ENCODE results near the gene PDZD2.

The PDZD2 gene

GRCh38 chr5:31983851-31984250, 344.9 kb downstream of the PDZD2 start:
- in situ Hi-C loops (cut with MboI; ENCODE audit: low sequenced_read_pairs, unreplicated experiment) = no loop called here

DNA sequence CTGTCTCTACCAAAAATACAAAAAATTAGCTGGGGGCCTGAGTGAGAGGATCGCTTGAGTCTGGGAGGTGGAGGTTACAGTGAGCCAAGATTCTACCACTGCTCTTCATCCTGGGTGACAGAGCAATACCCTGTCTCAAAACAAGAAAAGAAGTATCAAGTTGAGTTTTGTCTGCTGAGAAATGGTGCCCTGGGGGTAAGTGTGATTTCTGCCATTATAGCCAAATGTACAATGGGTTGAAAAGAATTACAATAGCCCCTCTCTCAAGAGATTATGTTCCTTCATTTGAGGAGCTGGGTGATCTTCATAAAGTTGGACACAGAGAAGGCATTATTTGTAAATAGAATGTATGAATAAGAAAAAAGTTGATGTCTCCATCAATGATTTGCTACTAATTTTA, 345.8 kb downstream of the PDZD2 start:
- in situ Hi-C loops (cut with MboI; ENCODE audit: low sequenced_read_pairs, unreplicated experiment) = no loop called here
- no peak for DNase-seq (ENCODE audit: low spot score)
- TF ChIP-seq CTCF (IDR thresholded peaks at IDR 0.05; ENCODE audit: borderline replicate concordance, control extremely low read depth, extremely low read depth, insufficient read depth, missing control alignments) = no peak

More at GRCh38 chr5:31983851-31984250, 344.9 kb downstream of the PDZD2 start:
- no peak for DNase-seq (ENCODE audit: low spot score)
- no peak for TF ChIP-seq CTCF (IDR thresholded peaks at IDR 0.05; ENCODE audit: borderline replicate concordance, control extremely low read depth, extremely low read depth, insufficient read depth, missing control alignments)

DNA sequence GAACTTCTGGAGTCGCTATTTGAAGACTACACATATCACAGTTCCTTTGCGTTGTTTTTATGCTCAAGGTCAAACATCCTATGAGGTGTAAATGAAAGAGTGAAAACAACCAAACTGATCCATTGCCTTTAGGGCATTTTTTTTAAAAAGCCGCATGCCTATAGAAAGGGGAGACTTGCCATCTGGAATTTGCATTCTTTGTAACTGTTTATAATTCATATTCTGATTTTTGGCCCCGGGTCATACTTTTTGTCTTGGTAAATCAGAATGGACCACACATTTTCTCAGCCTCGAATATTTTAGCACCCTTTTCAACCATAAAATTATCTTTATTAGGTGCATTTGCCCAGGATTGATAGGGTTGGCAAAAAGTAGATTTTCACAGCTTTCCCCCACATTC, 347.2 kb downstream of the PDZD2 start:
- in situ Hi-C loops (cut with MboI; ENCODE audit: low sequenced_read_pairs, unreplicated experiment) = no loop called here
- no peak for TF ChIP-seq CTCF (IDR thresholded peaks at IDR 0.05; ENCODE audit: borderline replicate concordance, control extremely low read depth, extremely low read depth, insufficient read depth, missing control alignments)
- no peak for DNase-seq (ENCODE audit: low spot score)

- in situ Hi-C loops (cut with MboI; ENCODE audit: low sequenced_read_pairs, unreplicated experiment) = no loop called here
- no peak for TF ChIP-seq CTCF (IDR thresholded peaks at IDR 0.05; ENCODE audit: borderline replicate concordance, control extremely low read depth, extremely low read depth, insufficient read depth, missing control alignments)
- DNase-seq (ENCODE audit: low spot score) = no peak
These were observed 349.2 kb downstream of the PDZD2 start for GRCh38 chr5:31987985-31988710.

GRCh38 chr5:31990081-31990650, 351.2 kb downstream of the PDZD2 start:
- no peak for DNase-seq (ENCODE audit: low spot score)
- in situ Hi-C loops (cut with MboI; ENCODE audit: low sequenced_read_pairs, unreplicated experiment) = no loop called here
- TF ChIP-seq CTCF (IDR thresholded peaks at IDR 0.05; ENCODE audit: borderline replicate concordance, control extremely low read depth, extremely low read depth, insufficient read depth, missing control alignments) = no peak

DNA sequence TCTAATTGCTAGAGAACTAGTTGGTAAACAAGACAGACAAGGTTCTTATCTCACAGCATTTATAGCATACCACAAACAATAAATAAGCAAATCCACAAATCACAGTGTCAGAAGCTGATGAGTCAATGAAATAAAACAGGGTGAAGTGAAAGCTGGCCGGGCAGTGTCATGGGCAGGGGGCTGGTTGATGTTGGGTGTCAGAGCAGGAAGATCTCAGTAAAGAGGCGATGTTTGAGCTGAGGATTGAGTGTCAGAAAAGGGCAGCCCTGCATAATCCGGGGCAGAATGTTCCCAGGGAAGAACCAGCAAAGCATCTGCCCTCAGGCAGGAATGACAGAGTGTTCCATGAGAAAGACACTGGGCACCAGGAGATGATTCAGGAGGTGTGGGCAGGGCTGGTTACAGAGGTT, 351.8 kb downstream of the PDZD2 start:
- TF ChIP-seq CTCF (IDR thresholded peaks at IDR 0.05; ENCODE audit: borderline replicate concordance, control extremely low read depth, extremely low read depth, insufficient read depth, missing control alignments) = no peak
- in situ Hi-C loops (cut with MboI; ENCODE audit: low sequenced_read_pairs, unreplicated experiment) = no loop called here

More for the DNA sequence above, 351.8 kb downstream of the PDZD2 start:
- DNase-seq (ENCODE audit: low spot score) = no peak
